ENCODE results near the gene SELENOS. TPM values are rescaled to one million over a fixed set of nuclear protein-coding genes. Genes with fewer than 3 reads are reported as not detected.

The SELENOS gene
- total RNA-seq, 2 experiments from 2014 or later, result 27.3 to 29.4 TPM

DNA sequence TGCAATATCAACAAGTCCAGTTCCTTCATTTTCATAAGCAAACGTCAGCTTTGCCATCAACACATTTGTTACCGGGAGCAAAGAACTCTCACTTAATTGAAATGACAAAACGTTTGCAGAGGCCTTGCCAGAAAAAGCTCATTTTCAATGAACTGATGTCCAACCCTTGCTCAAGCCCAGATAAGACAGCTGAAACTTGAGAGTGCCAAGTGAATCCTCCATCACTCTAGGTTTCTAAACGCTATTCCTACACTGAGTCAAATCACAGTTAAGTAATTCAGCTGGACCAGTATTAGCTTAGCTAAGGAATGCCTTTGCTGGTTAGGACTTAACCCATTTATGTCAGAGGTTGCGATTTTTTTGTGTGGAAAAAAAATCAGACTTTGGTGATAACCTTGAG lies 36.9 kb downstream of the SELENOS start:
- H3K4me1 Mint-ChIP-seq, result peaks cover 71% of the 10 kb centered on the region
- no peak overlapping the region for H3K4me3 Mint-ChIP-seq
- DNase-seq, result no peak
- no peaks in the 10 kb centered on the region for H3K27me3 Mint-ChIP-seq
- peaks cover 51% of the 10 kb centered on the region for H3K36me3 Mint-ChIP-seq
- H3K27ac Mint-ChIP-seq, result no peak overlapping the region
- no peaks in the 10 kb centered on the region for H3K9me3 Mint-ChIP-seq

DNA sequence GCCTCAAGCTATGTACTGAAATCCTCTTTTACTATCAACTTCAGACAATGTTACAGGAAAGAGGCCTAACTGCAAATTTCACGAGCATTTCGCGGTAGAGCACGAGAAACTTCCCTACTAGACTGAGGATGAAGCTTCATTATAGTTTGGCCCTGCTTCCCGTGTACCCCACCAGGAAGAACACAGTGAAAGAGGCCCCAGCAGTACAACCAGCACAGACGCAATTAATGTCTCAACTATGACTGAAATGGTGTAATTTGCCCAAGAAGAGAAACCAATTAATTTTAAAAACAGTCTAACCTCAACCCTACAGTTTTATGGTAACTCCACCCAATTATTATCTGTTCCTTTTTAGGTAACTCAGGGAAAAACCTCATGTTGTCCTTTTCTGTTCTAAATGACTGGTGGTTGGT lies 37.6 kb downstream of the SELENOS start:
- Mint-ChIP-seq H3K27me3 (no peaks in the 10 kb centered on the region), H3K4me3 (peak overlapping the region; percentile 40), H3K4me1 (peaks cover 65% of the 10 kb centered on the region), H3K9me3 (no peaks in the 10 kb centered on the region), H3K27ac (peak overlapping the region; percentile 71), H3K36me3 (peaks cover 53% of the 10 kb centered on the region)
- DNase-seq, result no peak

DNA sequence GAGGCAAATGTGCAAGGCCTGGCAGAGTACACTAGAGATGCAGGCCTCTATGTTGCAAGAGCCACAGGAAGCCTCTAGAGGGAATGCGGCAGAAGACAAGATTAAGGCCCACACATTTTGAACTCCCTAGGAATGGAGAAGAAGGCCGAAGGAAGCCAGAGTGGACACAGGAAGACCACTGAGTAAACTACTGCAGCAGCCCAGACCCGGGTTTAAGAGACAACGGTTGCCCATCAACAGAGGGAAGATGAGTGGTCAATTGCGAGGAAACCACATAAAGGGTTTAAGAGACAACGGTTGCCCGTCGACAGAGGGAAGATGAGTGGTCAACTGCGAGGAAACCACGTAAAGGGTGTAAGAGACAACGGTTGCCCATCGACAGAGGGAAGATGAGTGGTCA lies 40.0 kb downstream of the SELENOS start:
- Mint-ChIP-seq H3K4me3 (no peak overlapping the region), H3K27ac (no peak overlapping the region), H3K9me3 (no peaks in the 10 kb centered on the region), H3K36me3 (peaks cover 58% of the 10 kb centered on the region), H3K4me1 (peaks cover 56% of the 10 kb centered on the region), H3K27me3 (no peaks in the 10 kb centered on the region)
- no peak for DNase-seq

DNA sequence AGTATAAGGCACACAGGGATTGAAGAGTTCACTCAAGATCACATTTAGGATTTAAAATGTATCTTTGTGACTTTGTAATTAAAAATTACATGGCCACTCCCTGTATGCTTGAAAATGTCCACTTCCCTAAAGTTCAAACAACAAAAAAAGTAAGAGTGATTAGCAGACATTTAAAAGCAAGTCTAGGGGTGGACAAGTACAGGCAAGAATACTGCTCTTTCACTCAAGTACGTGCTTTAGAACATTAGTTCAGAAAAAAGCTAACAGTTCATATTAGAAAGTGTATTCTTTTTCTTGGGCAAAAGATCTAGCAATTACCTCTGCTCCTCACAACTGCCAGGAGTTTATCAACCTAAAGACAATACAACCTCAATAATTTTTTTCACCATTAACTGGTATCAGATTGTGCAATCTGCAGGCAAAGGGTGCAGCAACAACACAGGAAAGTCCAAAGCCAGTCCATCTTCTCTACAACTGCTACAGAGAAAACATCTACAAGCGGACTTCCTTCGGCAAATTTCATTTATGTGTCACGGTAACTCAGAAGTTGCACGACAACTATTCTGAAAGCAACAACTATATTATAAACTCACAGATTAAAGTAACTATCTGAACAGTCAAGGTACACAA lies 43.5 kb downstream of the SELENOS start:
- H3K9me3 Mint-ChIP-seq, result peaks cover 6% of the 10 kb centered on the region
- peaks cover 38% of the 10 kb centered on the region for H3K4me1 Mint-ChIP-seq
- H3K27me3 Mint-ChIP-seq, result no peaks in the 10 kb centered on the region
- H3K36me3 Mint-ChIP-seq, result peaks cover 67% of the 10 kb centered on the region
- no peak for DNase-seq
- no peak overlapping the region for H3K27ac Mint-ChIP-seq
- no peak overlapping the region for H3K4me3 Mint-ChIP-seq

DNA sequence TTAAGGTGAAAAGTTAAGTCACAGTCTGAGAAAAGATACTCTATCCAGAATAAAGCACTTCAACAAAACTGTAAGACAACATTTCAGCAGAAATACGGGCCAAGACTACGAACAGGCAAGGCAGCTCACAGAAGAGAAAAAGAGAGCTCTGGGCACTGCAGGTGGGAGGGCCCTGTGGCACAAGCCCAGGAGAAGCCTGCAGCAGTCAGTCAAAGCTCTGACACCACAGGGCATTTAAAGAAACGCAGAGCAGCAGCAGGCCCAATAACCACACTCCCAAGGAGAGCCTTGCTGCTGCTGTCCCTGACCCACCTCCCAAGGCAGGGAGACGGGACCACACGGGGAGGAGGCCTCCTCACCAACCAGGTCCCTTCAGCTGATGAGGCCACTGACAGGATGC lies 44.6 kb downstream of the SELENOS start:
- Mint-ChIP-seq H3K27ac (no peak overlapping the region), H3K9me3 (peaks cover 13% of the 10 kb centered on the region), H3K36me3 (peaks cover 77% of the 10 kb centered on the region), H3K4me3 (no peak overlapping the region), H3K4me1 (peaks cover 43% of the 10 kb centered on the region), H3K27me3 (no peaks in the 10 kb centered on the region)
- DNase-seq, result no peak

DNA sequence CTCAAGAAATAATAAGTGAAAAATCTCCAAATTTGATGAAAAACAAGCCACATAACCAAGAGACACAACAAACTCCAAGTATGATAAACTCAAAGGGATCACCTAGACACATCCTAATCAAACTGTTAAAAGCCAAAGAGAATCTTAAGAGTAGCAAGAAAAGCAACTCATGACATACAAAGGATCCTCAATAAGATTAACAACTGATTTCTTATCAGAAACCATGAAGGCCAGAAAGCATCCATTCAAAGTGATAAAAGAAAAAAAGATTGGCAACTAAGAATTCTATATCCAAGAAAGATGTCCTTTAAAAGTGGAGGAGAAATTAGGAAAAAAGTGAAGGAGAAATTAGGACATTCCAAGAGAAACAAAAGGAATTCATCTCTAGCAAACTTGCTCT lies 49.0 kb downstream of the SELENOS start:
- Mint-ChIP-seq H3K36me3 (peaks cover 66% of the 10 kb centered on the region), H3K27me3 (no peaks in the 10 kb centered on the region), H3K27ac (peak overlapping the region; percentile 9), H3K4me3 (no peak overlapping the region), H3K4me1 (peaks cover 49% of the 10 kb centered on the region), H3K9me3 (peaks cover 13% of the 10 kb centered on the region)
- no peak for DNase-seq

DNA sequence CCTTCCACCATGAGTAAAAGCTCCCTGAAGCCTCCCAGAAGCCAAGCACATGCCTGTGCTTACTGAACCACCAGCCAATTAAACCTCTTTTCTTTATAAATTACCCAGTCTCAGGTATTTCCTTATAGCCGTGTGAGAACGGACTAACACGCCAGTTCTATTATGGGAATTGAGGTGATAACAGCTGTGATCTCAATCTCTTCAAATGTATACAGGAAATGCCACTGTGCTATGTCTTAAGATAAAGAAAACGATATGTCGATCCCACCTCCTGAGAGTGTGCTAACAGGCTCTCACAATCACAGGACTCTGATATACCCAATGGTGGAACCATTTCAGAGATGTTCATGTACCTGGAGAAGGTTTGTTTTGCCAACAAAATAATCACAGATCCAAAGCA lies 51.6 kb downstream of the SELENOS start:
- no peaks in the 10 kb centered on the region for H3K27me3 Mint-ChIP-seq

More for the DNA sequence above, 51.6 kb downstream of the SELENOS start:
- DNase-seq, result no peak
- H3K27ac Mint-ChIP-seq, result no peak overlapping the region
- H3K9me3 Mint-ChIP-seq, result peaks cover 13% of the 10 kb centered on the region
- no peak overlapping the region for H3K4me3 Mint-ChIP-seq
- H3K4me1 Mint-ChIP-seq, result peaks cover 53% of the 10 kb centered on the region
- H3K36me3 Mint-ChIP-seq, result peaks cover 55% of the 10 kb centered on the region

Other genes with a start within 250 kb of the SELENOS start
- gene CHSY1, start 25.4 kb downstream of the SELENOS start, total RNA-seq, result 10 to 100 TPM; 35.5 to 37.0 TPM
- 100 to 1,000 TPM; 219 to 223 TPM for gene SNRPA1, start 17.8 kb upstream of the SELENOS start, total RNA-seq
- 1 to 10 TPM; 4.0 to 4.6 TPM for gene PCSK6, start 212.2 kb upstream of the SELENOS start, total RNA-seq